ENCODE data around the gene NEURL3.

DNA sequence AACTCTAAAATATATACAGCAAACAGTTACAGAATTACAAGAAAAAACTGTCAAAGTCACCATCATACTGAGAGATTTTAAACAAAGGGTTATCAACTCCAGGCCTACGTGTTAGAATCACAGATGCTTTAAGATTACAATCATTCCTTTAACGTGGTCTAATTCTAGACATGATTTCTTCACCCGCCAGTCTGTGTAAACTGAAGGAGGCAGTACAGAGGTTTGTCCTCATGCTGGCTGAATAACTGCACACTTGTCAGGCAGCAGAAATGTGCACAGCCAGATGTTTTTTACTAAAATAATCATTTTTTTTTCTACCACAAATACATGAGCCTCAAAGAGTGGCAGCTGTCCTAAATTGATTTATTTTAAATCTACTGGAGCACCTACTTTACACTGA lies 15.5 kb upstream of the NEURL3 start:
- no peak for TF ChIP-seq POLR2A (IDR thresholded peaks at IDR 0.05)
- TF ChIP-seq, protein P1, sequence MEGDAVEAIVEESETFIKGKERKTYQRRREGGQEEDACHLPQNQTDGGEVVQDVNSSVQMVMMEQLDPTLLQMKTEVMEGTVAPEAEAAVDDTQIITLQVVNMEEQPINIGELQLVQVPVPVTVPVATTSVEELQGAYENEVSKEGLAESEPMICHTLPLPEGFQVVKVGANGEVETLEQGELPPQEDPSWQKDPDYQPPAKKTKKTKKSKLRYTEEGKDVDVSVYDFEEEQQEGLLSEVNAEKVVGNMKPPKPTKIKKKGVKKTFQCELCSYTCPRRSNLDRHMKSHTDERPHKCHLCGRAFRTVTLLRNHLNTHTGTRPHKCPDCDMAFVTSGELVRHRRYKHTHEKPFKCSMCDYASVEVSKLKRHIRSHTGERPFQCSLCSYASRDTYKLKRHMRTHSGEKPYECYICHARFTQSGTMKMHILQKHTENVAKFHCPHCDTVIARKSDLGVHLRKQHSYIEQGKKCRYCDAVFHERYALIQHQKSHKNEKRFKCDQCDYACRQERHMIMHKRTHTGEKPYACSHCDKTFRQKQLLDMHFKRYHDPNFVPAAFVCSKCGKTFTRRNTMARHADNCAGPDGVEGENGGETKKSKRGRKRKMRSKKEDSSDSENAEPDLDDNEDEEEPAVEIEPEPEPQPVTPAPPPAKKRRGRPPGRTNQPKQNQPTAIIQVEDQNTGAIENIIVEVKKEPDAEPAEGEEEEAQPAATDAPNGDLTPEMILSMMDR (IDR thresholded peaks at IDR 0.05) = no peak
- no peak for TF ChIP-seq POLR2AphosphoS5 (IDR thresholded peaks at IDR 0.05)
- no peak for TF ChIP-seq EP300 (IDR thresholded peaks at IDR 0.05)

All from gastroesophageal sphincter (tissue), 3 donors.